ENCODE data around the gene SCLY.

DNA sequence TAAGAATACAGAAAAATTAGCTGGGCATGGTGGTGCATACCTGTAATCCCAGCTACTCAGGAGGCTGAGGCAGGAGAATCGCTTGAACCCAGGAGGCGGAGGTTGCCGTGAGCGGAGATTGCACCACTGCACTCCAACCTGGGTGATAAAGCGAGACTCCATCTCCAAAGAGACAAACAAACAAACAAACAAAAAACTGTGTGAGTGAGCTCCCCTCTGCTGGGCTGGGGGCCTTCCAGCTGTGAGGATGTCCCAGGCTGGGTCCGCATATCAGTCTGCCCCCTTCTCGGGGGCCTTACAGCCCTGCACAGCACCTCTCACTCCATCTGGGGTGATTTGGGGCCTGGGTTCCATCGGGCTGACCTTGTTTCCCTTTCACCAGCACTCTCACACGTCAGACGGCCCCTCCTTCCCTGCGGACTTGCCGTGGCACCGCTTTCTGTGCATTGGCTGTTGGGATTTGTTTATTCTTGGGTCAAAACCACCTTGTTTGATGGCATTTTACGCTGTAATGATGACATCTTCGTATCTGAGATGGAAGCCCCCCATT is 74.9 kb downstream of the SCLY start:
- TF ChIP-seq, protein P1, sequence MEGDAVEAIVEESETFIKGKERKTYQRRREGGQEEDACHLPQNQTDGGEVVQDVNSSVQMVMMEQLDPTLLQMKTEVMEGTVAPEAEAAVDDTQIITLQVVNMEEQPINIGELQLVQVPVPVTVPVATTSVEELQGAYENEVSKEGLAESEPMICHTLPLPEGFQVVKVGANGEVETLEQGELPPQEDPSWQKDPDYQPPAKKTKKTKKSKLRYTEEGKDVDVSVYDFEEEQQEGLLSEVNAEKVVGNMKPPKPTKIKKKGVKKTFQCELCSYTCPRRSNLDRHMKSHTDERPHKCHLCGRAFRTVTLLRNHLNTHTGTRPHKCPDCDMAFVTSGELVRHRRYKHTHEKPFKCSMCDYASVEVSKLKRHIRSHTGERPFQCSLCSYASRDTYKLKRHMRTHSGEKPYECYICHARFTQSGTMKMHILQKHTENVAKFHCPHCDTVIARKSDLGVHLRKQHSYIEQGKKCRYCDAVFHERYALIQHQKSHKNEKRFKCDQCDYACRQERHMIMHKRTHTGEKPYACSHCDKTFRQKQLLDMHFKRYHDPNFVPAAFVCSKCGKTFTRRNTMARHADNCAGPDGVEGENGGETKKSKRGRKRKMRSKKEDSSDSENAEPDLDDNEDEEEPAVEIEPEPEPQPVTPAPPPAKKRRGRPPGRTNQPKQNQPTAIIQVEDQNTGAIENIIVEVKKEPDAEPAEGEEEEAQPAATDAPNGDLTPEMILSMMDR (IDR thresholded peaks at IDR 0.05) = no peak
- no peak for TF ChIP-seq POLR2A (IDR thresholded peaks at IDR 0.05)
